ENCODE results near the gene COX15.

GRCh38 chr10:99768556-99768955 lies 36.6 kb upstream of the COX15 start:
- TF ChIP-seq CTCF (IDR thresholded peaks at IDR 0.05 in 8 of 11, conservative IDR thresholded peaks at IDR 0.05 in 3 of 11) = no peak
- TF ChIP-seq POLR2A (IDR thresholded peaks at IDR 0.05) = no peak
